AG09319 (cell line): Measurements from ENCODE around the gene ANKHD1.
"Not testable (repeated sequence)": the region's sequence is repeated elsewhere in the genome, so short reads cannot be mapped to it uniquely, and the experiment has no call there.

Experiments used
- DNase-seq: peaks from one replicate; pipeline ENCODE4 v3.0.0-alpha.2; 2010; ENCODE audit warnings: low read depth; ENCODE audit errors: extremely low read depth
- CTCF ChIP-seq: IDR thresholded peaks from 2 replicates; pipeline ENCODE4 v1.5.1; 2011; ENCODE audit warnings: low read depth, mild to moderate bottlenecking, inconsistent platforms, low read length, moderate library complexity

The ANKHD1 gene

GRCh38 chr5:140429724-140430123 lies 28.1 kb downstream of the ANKHD1 start:
- TF ChIP-seq CTCF, result no peak
- no peak for DNase-seq

- no peak for DNase-seq
- no peak for TF ChIP-seq CTCF
Observed at GRCh38 chr5:140432212-140432611, 30.6 kb downstream of the ANKHD1 start.

- DNase-seq, result no peak
- TF ChIP-seq CTCF, result no peak
Observed at GRCh38 chr5:140432916-140433315, 31.3 kb downstream of the ANKHD1 start.

- not testable (repeated sequence) for DNase-seq
Observed at GRCh38 chr5:140457368-140457767, 55.7 kb downstream of the ANKHD1 start.

- no peak for TF ChIP-seq CTCF
- no peak for DNase-seq
Observed at GRCh38 chr5:140466981-140467742, 65.5 kb downstream of the ANKHD1 start.

- no peak for TF ChIP-seq CTCF
- no peak for DNase-seq
Observed at GRCh38 chr5:140468188-140468587, 66.6 kb downstream of the ANKHD1 start.

- no peak for TF ChIP-seq CTCF
- DNase-seq, result no peak
Observed at GRCh38 chr5:140469259-140469658, 67.6 kb downstream of the ANKHD1 start.
